ENCODE measurements around the gene IQSEC1.

The IQSEC1 gene

DNA sequence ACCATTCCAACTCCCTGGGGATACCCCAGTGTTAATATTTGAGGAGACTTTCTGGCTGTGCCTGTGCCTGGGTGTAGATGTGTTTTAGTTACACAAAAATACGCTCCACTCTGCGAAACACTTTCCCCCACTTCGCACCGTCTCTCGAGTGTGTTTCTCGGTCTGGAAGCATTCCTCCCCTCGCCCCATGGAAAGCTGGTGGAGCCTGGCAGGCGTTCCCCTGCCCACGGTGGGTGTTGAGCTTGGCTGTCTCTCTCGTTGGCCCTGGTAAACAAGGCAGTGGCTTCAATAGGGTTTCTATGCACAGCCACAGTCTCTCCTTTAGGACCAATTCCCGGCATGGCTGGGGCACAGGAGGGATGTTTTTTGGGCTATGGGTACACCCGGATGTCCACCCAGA lies 19.3 kb downstream of the IQSEC1 start:
- Histone ChIP-seq H3K27ac (ENCODE audit: low read depth, low read length) (no peak overlapping the region), H3K36me3 (ENCODE audit: low read length) (no peaks in the 10 kb centered on the region), H3F3A (ENCODE audit: insufficient read depth) (no peaks in the 10 kb centered on the region), H4K20me1 (ENCODE audit: low read depth, low read length) (no peaks in the 10 kb centered on the region), H3K27me3 (ENCODE audit: low read length) (no peaks in the 10 kb centered on the region), H3K9me2 (replicated peaks; ENCODE audit: insufficient read depth, low read length) (no peaks in the 10 kb centered on the region), H3K79me2 (ENCODE audit: insufficient read depth, low read length) (no peaks in the 10 kb centered on the region), H3K9ac (ENCODE audit: low read length) (no peak overlapping the region), H3K9me3 (ENCODE audit: insufficient read depth, low read length) (no peaks in the 10 kb centered on the region), H3K4me3 (ENCODE audit: insufficient read depth, low read length, poor library complexity, severe bottlenecking) (no peak overlapping the region), H3K4me2 (ENCODE audit: low read depth, low read length, poor library complexity, severe bottlenecking) (no peak overlapping the region), H2AFZ (ENCODE audit: low read depth, low read length, severe bottlenecking) (no peak overlapping the region)
- TF ChIP-seq, protein P1, sequence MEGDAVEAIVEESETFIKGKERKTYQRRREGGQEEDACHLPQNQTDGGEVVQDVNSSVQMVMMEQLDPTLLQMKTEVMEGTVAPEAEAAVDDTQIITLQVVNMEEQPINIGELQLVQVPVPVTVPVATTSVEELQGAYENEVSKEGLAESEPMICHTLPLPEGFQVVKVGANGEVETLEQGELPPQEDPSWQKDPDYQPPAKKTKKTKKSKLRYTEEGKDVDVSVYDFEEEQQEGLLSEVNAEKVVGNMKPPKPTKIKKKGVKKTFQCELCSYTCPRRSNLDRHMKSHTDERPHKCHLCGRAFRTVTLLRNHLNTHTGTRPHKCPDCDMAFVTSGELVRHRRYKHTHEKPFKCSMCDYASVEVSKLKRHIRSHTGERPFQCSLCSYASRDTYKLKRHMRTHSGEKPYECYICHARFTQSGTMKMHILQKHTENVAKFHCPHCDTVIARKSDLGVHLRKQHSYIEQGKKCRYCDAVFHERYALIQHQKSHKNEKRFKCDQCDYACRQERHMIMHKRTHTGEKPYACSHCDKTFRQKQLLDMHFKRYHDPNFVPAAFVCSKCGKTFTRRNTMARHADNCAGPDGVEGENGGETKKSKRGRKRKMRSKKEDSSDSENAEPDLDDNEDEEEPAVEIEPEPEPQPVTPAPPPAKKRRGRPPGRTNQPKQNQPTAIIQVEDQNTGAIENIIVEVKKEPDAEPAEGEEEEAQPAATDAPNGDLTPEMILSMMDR (IDR thresholded peaks at IDR 0.05; ENCODE audit: insufficient read depth, low read length, poor library complexity, severe bottlenecking), result no peak
- no peak for TF ChIP-seq EZH2phosphoT487 (conservative IDR thresholded peaks at IDR 0.05; ENCODE audit: low read length)

DNA sequence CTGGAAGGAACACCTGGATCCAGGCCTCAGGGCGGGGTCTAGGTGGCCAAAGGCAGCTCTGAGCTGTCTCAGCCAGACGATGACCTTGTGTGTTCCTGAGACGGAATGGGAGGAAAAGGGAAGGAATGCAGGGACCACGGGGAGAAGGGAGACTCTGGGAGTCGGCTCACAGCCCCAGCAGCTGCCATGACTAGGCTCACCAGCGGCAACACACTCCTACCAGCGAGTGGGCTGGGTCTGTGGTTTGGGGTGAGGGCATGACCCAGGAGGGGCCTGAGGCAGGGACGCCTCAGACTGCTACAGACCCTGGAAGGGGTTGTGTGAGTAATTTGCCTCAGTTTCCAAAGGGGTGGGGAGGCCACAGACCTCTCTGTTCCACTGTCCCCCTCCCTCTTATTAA lies 19.8 kb downstream of the IQSEC1 start:
- Histone ChIP-seq H3K4me2 (ENCODE audit: low read depth, low read length, poor library complexity, severe bottlenecking) (no peak overlapping the region), H3K9ac (ENCODE audit: low read length) (no peak overlapping the region)

DNA sequence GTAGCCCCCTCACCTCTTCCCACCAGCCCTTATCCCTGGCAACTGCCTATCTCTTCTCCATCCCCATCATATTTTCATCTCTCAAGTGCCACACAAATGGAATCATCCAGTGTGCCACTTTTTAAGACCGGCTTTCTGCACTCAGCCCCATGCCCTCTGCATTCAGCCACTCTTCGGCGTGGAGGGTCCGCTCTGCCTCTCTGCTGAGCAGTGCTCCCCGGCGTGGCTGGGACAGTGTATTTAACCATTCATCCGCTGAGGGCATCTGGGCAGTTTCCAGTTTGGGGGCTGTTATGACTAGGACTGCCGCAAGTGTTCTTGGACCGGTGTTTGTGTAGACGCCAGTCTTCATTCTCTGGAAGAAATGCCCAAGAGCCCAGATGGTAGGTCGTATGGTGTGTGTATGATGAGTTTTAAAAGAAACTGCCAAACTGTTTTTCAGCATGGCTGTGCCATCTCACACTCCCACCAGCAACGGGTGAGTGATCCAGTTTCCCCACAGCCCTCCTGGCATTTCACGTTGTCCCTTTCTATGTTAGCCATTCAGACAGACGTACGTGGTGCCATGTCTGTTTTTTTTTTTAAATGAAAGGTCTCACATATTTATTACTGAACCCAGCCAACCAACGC lies 20.9 kb downstream of the IQSEC1 start:
- Histone ChIP-seq H3K4me3 (ENCODE audit: insufficient read depth, low read length, poor library complexity, severe bottlenecking) (no peak overlapping the region), H4K20me1 (ENCODE audit: low read depth, low read length) (no peaks in the 10 kb centered on the region), H3K27ac (ENCODE audit: low read depth, low read length) (no peak overlapping the region), H3K4me2 (ENCODE audit: low read depth, low read length, poor library complexity, severe bottlenecking) (no peak overlapping the region), H3K9me3 (ENCODE audit: insufficient read depth, low read length) (no peaks in the 10 kb centered on the region), H3F3A (ENCODE audit: insufficient read depth) (no peaks in the 10 kb centered on the region), H3K79me2 (ENCODE audit: insufficient read depth, low read length) (no peaks in the 10 kb centered on the region), H3K9ac (ENCODE audit: low read length) (no peak overlapping the region), H2AFZ (ENCODE audit: low read depth, low read length, severe bottlenecking) (no peak overlapping the region), H3K27me3 (ENCODE audit: low read length) (no peaks in the 10 kb centered on the region), H3K9me2 (replicated peaks; ENCODE audit: insufficient read depth, low read length) (no peaks in the 10 kb centered on the region), H3K36me3 (ENCODE audit: low read length) (no peaks in the 10 kb centered on the region)
- TF ChIP-seq, protein P1 (IDR thresholded peaks at IDR 0.05; ENCODE audit: insufficient read depth, low read length, poor library complexity, severe bottlenecking), result no peak
- TF ChIP-seq EZH2phosphoT487 (conservative IDR thresholded peaks at IDR 0.05; ENCODE audit: low read length), result no peak

More for the DNA sequence above, 19.8 kb downstream of the IQSEC1 start:
- H3K27ac ChIP-seq (ENCODE audit: low read depth, low read length), result no peak overlapping the region
- H3K9me3 ChIP-seq (ENCODE audit: insufficient read depth, low read length), result no peaks in the 10 kb centered on the region
- no peaks in the 10 kb centered on the region for H3K36me3 ChIP-seq (ENCODE audit: low read length)
- H3F3A ChIP-seq (ENCODE audit: insufficient read depth), result no peaks in the 10 kb centered on the region
- H4K20me1 ChIP-seq (ENCODE audit: low read depth, low read length), result no peaks in the 10 kb centered on the region
- H3K4me3 ChIP-seq (ENCODE audit: insufficient read depth, low read length, poor library complexity, severe bottlenecking), result no peak overlapping the region
- no peak overlapping the region for H2AFZ ChIP-seq (ENCODE audit: low read depth, low read length, severe bottlenecking)
- H3K79me2 ChIP-seq (ENCODE audit: insufficient read depth, low read length), result no peaks in the 10 kb centered on the region
- no peak for TF ChIP-seq EZH2phosphoT487 (conservative IDR thresholded peaks at IDR 0.05; ENCODE audit: low read length)
- TF ChIP-seq, protein P1 (IDR thresholded peaks at IDR 0.05; ENCODE audit: insufficient read depth, low read length, poor library complexity, severe bottlenecking), result no peak
- H3K27me3 ChIP-seq (ENCODE audit: low read length), result no peaks in the 10 kb centered on the region
- no peaks in the 10 kb centered on the region for H3K9me2 ChIP-seq (replicated peaks; ENCODE audit: insufficient read depth, low read length)
